Measurements from ENCODE around the gene PNLDC1. TPM values are rescaled to one million over a fixed set of nuclear protein-coding genes. Genes with fewer than 3 reads are reported as not detected.

PNLDC1 gene
- total RNA-seq, 2 donors from 2014 or later, result not detected

DNA sequence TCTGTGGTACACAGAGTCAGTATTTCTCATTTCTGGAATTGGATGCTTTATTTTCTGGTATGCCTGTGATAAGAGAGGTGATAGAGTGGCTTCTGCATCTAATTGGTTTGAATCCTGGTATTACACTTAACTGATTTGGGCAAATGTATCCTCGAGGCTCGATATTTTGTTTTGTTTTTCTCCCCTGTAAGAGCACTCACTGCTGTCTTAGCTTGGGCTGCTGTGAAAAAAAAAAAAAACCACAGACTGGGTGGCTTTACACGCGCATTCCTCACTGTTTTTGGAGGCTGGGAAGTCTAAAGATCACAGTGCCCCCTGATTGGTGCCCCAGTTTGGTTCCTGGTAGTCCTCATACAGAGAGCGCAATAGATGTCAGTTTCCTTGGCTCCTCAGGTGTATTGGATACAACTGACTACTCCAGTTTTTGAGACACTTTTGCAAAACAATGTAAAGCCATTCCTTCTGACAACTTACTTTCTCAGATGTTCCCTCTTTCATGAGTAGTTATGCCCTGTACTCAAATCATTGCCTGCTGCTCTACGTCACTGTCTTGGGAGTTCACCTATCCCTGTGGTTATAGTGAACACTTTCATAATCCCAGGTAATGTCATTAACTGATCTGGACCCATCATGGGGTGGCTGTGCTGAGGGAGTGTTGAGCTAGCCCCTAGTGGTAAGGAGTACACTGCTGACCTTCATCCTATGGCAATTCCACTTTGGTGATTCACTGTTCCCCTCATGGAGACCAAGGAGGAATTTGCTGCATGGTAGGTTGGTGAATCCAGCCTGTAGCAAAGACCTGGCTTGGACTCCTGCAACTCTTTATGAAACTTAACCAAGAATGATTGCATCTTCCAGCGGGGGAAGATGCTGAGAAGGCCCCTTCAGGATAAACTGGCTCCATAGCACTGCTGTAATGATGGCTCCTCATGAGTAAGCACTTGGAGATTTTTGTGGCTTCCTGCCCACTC, 41.8 kb upstream of the PNLDC1 start:
- Histone ChIP-seq H3K4me1 (ENCODE audit: control insufficient read depth, insufficient read depth, low read length) (peaks cover 4% of the 10 kb centered on the region), H3K27me3 (ENCODE audit: control insufficient read depth, insufficient read depth, low read length, poor library complexity, severe bottlenecking) (no peaks in the 10 kb centered on the region), H3K9me3 (ENCODE audit: control insufficient read depth, low read length) (no peaks in the 10 kb centered on the region), H3K36me3 (ENCODE audit: control insufficient read depth, insufficient read depth, low read length) (peaks cover 78% of the 10 kb centered on the region), H3K4me3 (ENCODE audit: low read length) (no peak overlapping the region), H3K27ac (ENCODE audit: low read depth, low read length) (no peak overlapping the region), H3K9ac (ENCODE audit: extremely low read depth, low read length, poor library complexity, severe bottlenecking) (no peak overlapping the region)
- H3K9me3 Mint-ChIP-seq, result no peaks in the 10 kb centered on the region
- peaks cover 19% of the 10 kb centered on the region for H3K4me1 Mint-ChIP-seq
- whole genome bisulfite sequencing, 2 experiments (ENCODE audit: insufficient coverage in 1 of 2, insufficient read length in 1 of 2), result 96% methylated on average over 6 to 7 of the region's 7 CpGs
- peak; percentile 58 for DNase-seq
- peak overlapping the region; percentile 87 for H3K27ac Mint-ChIP-seq
- no peaks in the 10 kb centered on the region for H3K27me3 Mint-ChIP-seq (ENCODE audit: insufficient read depth)
- peaks cover 54% of the 10 kb centered on the region for H3K36me3 Mint-ChIP-seq (ENCODE audit: low read depth)
- no peak overlapping the region for H3K4me3 Mint-ChIP-seq
- TF ChIP-seq, protein P1, sequence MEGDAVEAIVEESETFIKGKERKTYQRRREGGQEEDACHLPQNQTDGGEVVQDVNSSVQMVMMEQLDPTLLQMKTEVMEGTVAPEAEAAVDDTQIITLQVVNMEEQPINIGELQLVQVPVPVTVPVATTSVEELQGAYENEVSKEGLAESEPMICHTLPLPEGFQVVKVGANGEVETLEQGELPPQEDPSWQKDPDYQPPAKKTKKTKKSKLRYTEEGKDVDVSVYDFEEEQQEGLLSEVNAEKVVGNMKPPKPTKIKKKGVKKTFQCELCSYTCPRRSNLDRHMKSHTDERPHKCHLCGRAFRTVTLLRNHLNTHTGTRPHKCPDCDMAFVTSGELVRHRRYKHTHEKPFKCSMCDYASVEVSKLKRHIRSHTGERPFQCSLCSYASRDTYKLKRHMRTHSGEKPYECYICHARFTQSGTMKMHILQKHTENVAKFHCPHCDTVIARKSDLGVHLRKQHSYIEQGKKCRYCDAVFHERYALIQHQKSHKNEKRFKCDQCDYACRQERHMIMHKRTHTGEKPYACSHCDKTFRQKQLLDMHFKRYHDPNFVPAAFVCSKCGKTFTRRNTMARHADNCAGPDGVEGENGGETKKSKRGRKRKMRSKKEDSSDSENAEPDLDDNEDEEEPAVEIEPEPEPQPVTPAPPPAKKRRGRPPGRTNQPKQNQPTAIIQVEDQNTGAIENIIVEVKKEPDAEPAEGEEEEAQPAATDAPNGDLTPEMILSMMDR (conservative IDR thresholded peaks at IDR 0.05), result peak; percentile 64

DNA sequence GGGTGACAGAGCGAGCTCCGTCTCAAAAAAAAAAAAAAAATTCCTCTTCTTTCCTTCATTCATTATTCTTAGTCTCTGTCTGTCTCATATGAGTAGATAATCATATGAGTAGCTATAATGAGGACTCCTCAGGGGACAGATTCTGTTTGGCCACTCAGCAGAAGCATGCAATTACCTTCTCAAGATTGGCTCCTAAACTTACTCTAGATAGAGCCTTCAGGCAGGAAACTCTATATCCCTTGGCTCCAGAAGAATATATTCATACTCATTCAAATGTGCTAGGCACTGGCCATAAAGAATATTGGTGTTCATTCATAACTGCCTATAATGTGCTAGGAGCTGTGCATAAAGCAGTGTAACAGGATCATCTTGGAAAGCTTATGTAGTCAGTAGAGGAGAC, 40.4 kb upstream of the PNLDC1 start:
- Mint-ChIP-seq H3K36me3 (ENCODE audit: low read depth) (peaks cover 56% of the 10 kb centered on the region), H3K9me3 (no peaks in the 10 kb centered on the region), H3K27ac (peak overlapping the region; percentile 96), H3K27me3 (ENCODE audit: insufficient read depth) (no peaks in the 10 kb centered on the region), H3K4me1 (peaks cover 19% of the 10 kb centered on the region), H3K4me3 (no peak overlapping the region)
- H3K27ac ChIP-seq (ENCODE audit: low read depth, low read length), result peak overlapping the region; percentile 93
- DNase-seq, result no peak
- H3K27me3 ChIP-seq (ENCODE audit: control insufficient read depth, insufficient read depth, low read length, poor library complexity, severe bottlenecking), result no peaks in the 10 kb centered on the region
- no peak overlapping the region for H3K9ac ChIP-seq (ENCODE audit: extremely low read depth, low read length, poor library complexity, severe bottlenecking)
- H3K36me3 ChIP-seq (ENCODE audit: control insufficient read depth, insufficient read depth, low read length), result peaks cover 76% of the 10 kb centered on the region
- peaks cover 4% of the 10 kb centered on the region for H3K4me1 ChIP-seq (ENCODE audit: control insufficient read depth, insufficient read depth, low read length)
- no CpG with 5 or more reads among the region's 2 CpGs for WGBS, 2 experiments (ENCODE audit: insufficient coverage in 1 of 2, insufficient read length in 1 of 2)
- no peaks in the 10 kb centered on the region for H3K9me3 ChIP-seq (ENCODE audit: control insufficient read depth, low read length)
- no peak overlapping the region for H3K4me3 ChIP-seq (ENCODE audit: low read length)
- TF ChIP-seq, protein P1 (conservative IDR thresholded peaks at IDR 0.05), result no peak

DNA sequence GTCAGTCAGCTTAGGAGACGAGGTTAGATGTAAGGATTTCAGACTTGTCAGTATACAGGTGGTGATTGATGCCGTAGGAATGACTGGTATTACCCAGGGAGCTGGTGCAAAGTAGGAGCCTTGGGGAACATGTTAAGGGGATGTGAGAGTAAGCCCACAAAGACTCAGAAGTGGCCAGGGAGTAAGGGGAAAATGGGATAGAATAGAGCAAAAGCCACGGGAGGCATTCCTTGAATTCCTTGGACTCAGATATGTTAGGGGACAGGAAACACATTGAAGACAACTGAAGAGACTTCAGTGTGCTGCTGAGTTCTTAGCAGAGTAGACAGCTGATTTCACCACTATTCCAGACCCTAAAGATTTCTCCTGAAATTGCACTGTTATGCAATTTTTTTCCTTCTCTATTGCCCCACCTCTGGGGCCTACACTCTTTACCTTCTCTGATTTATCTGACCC, 39.4 kb upstream of the PNLDC1 start:
- Mint-ChIP-seq H3K27me3 (ENCODE audit: insufficient read depth) (no peaks in the 10 kb centered on the region), H3K36me3 (ENCODE audit: low read depth) (peaks cover 55% of the 10 kb centered on the region), H3K9me3 (no peaks in the 10 kb centered on the region), H3K27ac (peak overlapping the region; percentile 96), H3K4me1 (peaks cover 20% of the 10 kb centered on the region), H3K4me3 (peak overlapping the region; percentile 87)
- WGBS, 2 experiments (ENCODE audit: insufficient coverage in 1 of 2, insufficient read length in 1 of 2), result 17 to 54% methylated on average over 1 to 3 of the region's 3 CpGs
- H3K9ac ChIP-seq (ENCODE audit: extremely low read depth, low read length, poor library complexity, severe bottlenecking), result peak overlapping the region; percentile 32
- peaks cover 72% of the 10 kb centered on the region for H3K36me3 ChIP-seq (ENCODE audit: control insufficient read depth, insufficient read depth, low read length)
- peaks cover 4% of the 10 kb centered on the region for H3K4me1 ChIP-seq (ENCODE audit: control insufficient read depth, insufficient read depth, low read length)
- TF ChIP-seq, protein P1 (conservative IDR thresholded peaks at IDR 0.05), result no peak
- no peaks in the 10 kb centered on the region for H3K9me3 ChIP-seq (ENCODE audit: control insufficient read depth, low read length)
- peak overlapping the region; percentile 70 for H3K4me3 ChIP-seq (ENCODE audit: low read length)
- no peaks in the 10 kb centered on the region for H3K27me3 ChIP-seq (ENCODE audit: control insufficient read depth, insufficient read depth, low read length, poor library complexity, severe bottlenecking)
- DNase-seq, result peak; percentile 86
- peak overlapping the region; percentile 93 for H3K27ac ChIP-seq (ENCODE audit: low read depth, low read length)

Data from endodermal cell (in vitro differentiated cells).